IMR-90 (cell line): ENCODE results near the gene BMERB1. TPM values are rescaled to one million over a fixed set of nuclear protein-coding genes. Genes with fewer than 3 reads are reported as not detected.

Experiments
- ATAC-seq: fragments of 200-7000 bp; cut with Tn5 transposase; 2 replicates; pipeline ENCODE4 v1.9.1; 2020; ENCODE audit warnings: low read depth, mild to moderate bottlenecking, moderate library complexity
- BruUV-seq: library from RNA; stranded (reverse); fragments of 400-500 nt; replicated peaks from 2 replicates; lab custom pipeline; 2021; lab: Mats Ljungman, UMichigan
- CTCF ChIA-PET: fragments of 300-600 bp; formaldehyde crosslinking; extraction: SDS; loops from one replicate; lab custom pipeline; 2021; ENCODE audit warnings: antibody characterized with exemption; lab: Yijun Ruan, JAX
- POLR2A ChIA-PET: fragments of 300-600 bp; sonication (Branson Sonifier 250); formaldehyde crosslinking; loops from one replicate; lab custom pipeline; 2022; ENCODE audit warnings: antibody characterized with exemption; ENCODE audit not compliant: unreplicated experiment; lab: Charles Lee
- DNase-seq: peaks from one replicate; pipeline ENCODE4 v3.0.0; 2013
- H2AFZ ChIP-seq: replicated peaks from 2 replicates; pipeline ENCODE3; 2013; ENCODE audit warnings: low read length, mild to moderate bottlenecking; ENCODE audit not compliant: poor library complexity
- H2AK5ac ChIP-seq: 2 replicates; pipeline ENCODE4 v1.6.1; 2013; ENCODE audit warnings: low read depth, low read length, inconsistent platforms
- H2AK9ac ChIP-seq: replicated peaks from 2 replicates; pipeline ENCODE3; 2013; ENCODE audit warnings: mild to moderate bottlenecking, low read depth, low read length, moderate library complexity; ENCODE audit not compliant: poor library complexity
- H2BK120ac ChIP-seq: 2 replicates; pipeline ENCODE4 v1.6.1; 2013; ENCODE audit warnings: low read depth, low read length, inconsistent platforms
- H2BK15ac ChIP-seq: 3 replicates; pipeline ENCODE4 v1.6.1; 2013; ENCODE audit warnings: low read depth, low read length, inconsistent platforms
- H2BK20ac ChIP-seq: 2 replicates; pipeline ENCODE4 v1.6.1; 2013; ENCODE audit warnings: low read depth, mild to moderate bottlenecking, inconsistent platforms, low read length, moderate library complexity
- H2BK5ac ChIP-seq: 2 replicates; pipeline ENCODE4 v1.6.1; 2013; ENCODE audit warnings: mild to moderate bottlenecking, low read depth, low read length, inconsistent platforms; ENCODE audit not compliant: poor library complexity, severe bottlenecking
- H3K14ac ChIP-seq: replicated peaks from 2 replicates; pipeline ENCODE4 v1.6.1; 2013; ENCODE audit warnings: low read depth, low read length, inconsistent platforms
- H3K18ac ChIP-seq: 2 replicates; pipeline ENCODE4 v1.6.1; 2013; ENCODE audit warnings: low read depth, low read length, control low read depth
- H3K23ac ChIP-seq: 2 replicates; pipeline ENCODE4 v1.6.1; 2013; ENCODE audit warnings: low read depth, low read length, inconsistent platforms
- H3K27ac ChIP-seq: 2 replicates; pipeline ENCODE4 v1.5.1; 2013; ENCODE audit warnings: mild to moderate bottlenecking, control low read depth, low read length; ENCODE audit not compliant: insufficient read depth
- H3K27me3 ChIP-seq: 2 replicates; pipeline ENCODE4 v1.6.1; 2013; ENCODE audit warnings: low read length; ENCODE audit not compliant: control insufficient read depth, insufficient read depth
- H3K36me3 ChIP-seq: 2 replicates; pipeline ENCODE4 v1.6.1; 2013; ENCODE audit warnings: low read length, mixed read lengths; ENCODE audit not compliant: control insufficient read depth, insufficient read depth
- H3K4ac ChIP-seq: 2 replicates; pipeline ENCODE4 v1.6.1; 2013; ENCODE audit warnings: low read depth, low read length, inconsistent platforms
- H3K4me1 ChIP-seq: 2 replicates; pipeline ENCODE4 v1.6.1; 2013; ENCODE audit warnings: low read length, mixed read lengths; ENCODE audit not compliant: control insufficient read depth, insufficient read depth
- H3K4me2 ChIP-seq: 2 replicates; pipeline ENCODE4 v1.6.1; 2013; ENCODE audit warnings: low read depth, mild to moderate bottlenecking, control low read depth, low read length, moderate library complexity
- H3K4me3 ChIP-seq: 2 replicates; pipeline ENCODE4 v1.5.1; 2013; ENCODE audit warnings: low read depth, mild to moderate bottlenecking, control low read depth, low read length, moderate library complexity; ENCODE audit not compliant: insufficient read depth
- H3K56ac ChIP-seq: 2 replicates; pipeline ENCODE4 v1.6.1; 2013; ENCODE audit warnings: low read length, inconsistent platforms; ENCODE audit not compliant: insufficient read depth; ENCODE audit errors: extremely low read depth
- H3K79me1 ChIP-seq, 2 experiments: 2 replicates each; pipeline ENCODE4 v1.6.1; 2013; ENCODE audit warnings: low read length in 2 of 2, inconsistent platforms in 1 of 2, low read depth in 1 of 2
- H3K9ac ChIP-seq: 2 replicates; pipeline ENCODE4 v1.6.1; 2013; ENCODE audit warnings: low read depth, low read length, control low read depth
- H3K9me1 ChIP-seq: 2 replicates; pipeline ENCODE4 v1.6.1; 2013; ENCODE audit warnings: low read length, inconsistent platforms; ENCODE audit not compliant: insufficient read depth
- H3K9me3 ChIP-seq: 2 replicates; pipeline ENCODE4 v1.6.1; 2013; ENCODE audit warnings: low read length; ENCODE audit not compliant: control insufficient read depth, insufficient read depth
- H4K20me1 ChIP-seq: 2 replicates; pipeline ENCODE4 v1.6.1; 2013; ENCODE audit warnings: low read length, inconsistent platforms; ENCODE audit not compliant: insufficient read depth
- H4K5ac ChIP-seq: 2 replicates; pipeline ENCODE4 v1.6.1; 2013; ENCODE audit warnings: mild to moderate bottlenecking, low read depth, low read length, control low read depth
- H4K8ac ChIP-seq, 2 experiments: 2 replicates each; pipeline ENCODE4 v1.6.1; 2013; ENCODE audit warnings: low read depth in 2 of 2, low read length in 2 of 2, control low read depth in 1 of 2, inconsistent platforms in 1 of 2
- H4K91ac ChIP-seq: 2 replicates; pipeline ENCODE4 v1.6.1; 2013; ENCODE audit warnings: low read depth, low read length, inconsistent platforms; ENCODE audit not compliant: insufficient read depth
- BHLHE40 ChIP-seq: fragments of 150-350 bp; IDR thresholded peaks from 2 replicates; pipeline ENCODE4 v1.6.1; 2016; ENCODE audit warnings: mild to moderate bottlenecking, low read depth, low read length
- CEBPB ChIP-seq: IDR thresholded peaks from 2 replicates; pipeline ENCODE4 v1.6.1; 2012; ENCODE audit warnings: low read depth, low read length, improper control_type of control experiment
- CHD1 ChIP-seq: IDR thresholded peaks from 2 replicates; pipeline ENCODE4 v1.6.1; 2012; ENCODE audit warnings: low read depth, low read length, improper control_type of control experiment
- FOS ChIP-seq: fragments of 150-350 bp; IDR thresholded peaks from 2 replicates; pipeline ENCODE4 v1.6.1; 2016; ENCODE audit warnings: low read depth, low read length
- MAFK ChIP-seq: IDR thresholded peaks from 2 replicates; pipeline ENCODE4 v1.6.1; 2012; ENCODE audit warnings: low read depth, low read length, improper control_type of control experiment
- MAZ ChIP-seq: IDR thresholded peaks from 2 replicates; pipeline ENCODE4 v1.6.1; 2012; ENCODE audit warnings: low read depth, mild to moderate bottlenecking, low read length, improper control_type of control experiment, moderate library complexity, borderline replicate concordance
- MXI1 ChIP-seq: IDR thresholded peaks from 2 replicates; pipeline ENCODE4 v1.6.1; 2012; ENCODE audit warnings: low read depth, mild to moderate bottlenecking, low read length, moderate library complexity, borderline replicate concordance
- NFE2L2 ChIP-seq: fragments of 150-350 bp; IDR thresholded peaks from 2 replicates; pipeline ENCODE4 v1.6.1; 2016; ENCODE audit warnings: low read depth, mild to moderate bottlenecking, low read length
- POLR2A ChIP-seq: IDR thresholded peaks from 2 replicates; pipeline ENCODE4 v1.6.1; 2012; ENCODE audit warnings: mild to moderate bottlenecking, low read depth, low read length
- RAD21 ChIP-seq: IDR thresholded peaks from 2 replicates; pipeline ENCODE4 v1.6.1; 2012; ENCODE audit warnings: low read length, improper control_type of control experiment
- RCOR1 ChIP-seq: IDR thresholded peaks from 2 replicates; pipeline ENCODE4 v1.6.1; 2012; ENCODE audit warnings: mild to moderate bottlenecking, low read length, improper control_type of control experiment; ENCODE audit not compliant: insufficient replicate concordance
- RFX5 ChIP-seq: IDR thresholded peaks from 2 replicates; pipeline ENCODE4 v1.8.0; 2012; ENCODE audit warnings: low read depth, mild to moderate bottlenecking, low read length, moderate library complexity
- SMC3 ChIP-seq: fragments of 150-350 bp; IDR thresholded peaks from 2 replicates; pipeline ENCODE4 v1.6.1; 2016; ENCODE audit warnings: low read depth, mild to moderate bottlenecking, antibody characterized with exemption, low read length, moderate library complexity
- WGBS, 2 experiments: methylation state at CpG; one replicate each; pipeline versions ENCODE4 v1.1.5 to v1.1.7; 2013; ENCODE audit warnings: missing lambda C conversion rate in 2 of 2; ENCODE audit not compliant: insufficient read length in 1 of 2; ENCODE audit errors: extremely low coverage in 2 of 2; 5-methylcytosine and 5-hydroxymethylcytosine counted together
- dilution Hi-C: fragments of 300-500 bp; cut with HindIII; formaldehyde crosslinking; loops from one replicate; pipeline ENCODE4 v1.14.3; 2018; ENCODE audit warnings: low sequenced_read_pairs; ENCODE audit not compliant: unreplicated experiment
- in situ Hi-C: fragments of 300-500 bp; cut with MboI; formaldehyde crosslinking; loops from 3 replicates; pipeline ENCODE4 v1.14.3; 2019; ENCODE audit warnings: low sequenced_read_pairs, inconsistent platforms, mixed read lengths
- intact Hi-C: fragments of 100-400 bp; cut with micrococcal nuclease; formaldehyde crosslinking; loops from 2 replicates; pipeline ENCODE4 v1.10.0; 2022
- polyA plus RNA-seq, 3 experiments: library from polyadenylated mRNA; depleted of rRNA; stranded (reverse); fragments of >200 nt; gene quantifications; 2 replicates each; pipeline ENCODE4 v1.2.3, GENCODE V29; 2012; ENCODE audit warnings: low replicate concordance in 1 of 3
- total RNA-seq: library from RNA; depleted of rRNA; stranded (reverse); fragments of >200 nt; gene quantifications from 2 replicates; pipeline ENCODE4 v1.2.3, GENCODE V29; 2012
- TF ChIP-seq, protein P1 (sequence below): fragments of 150-350 bp; IDR thresholded peaks from 2 replicates; pipeline ENCODE4 v1.6.1; 2016; ENCODE audit warnings: low read depth, mild to moderate bottlenecking, low read length, moderate library complexity, borderline replicate concordance
- TF ChIP-seq, protein P2 (sequence below): fragments of 150-350 bp; IDR thresholded peaks from 2 replicates; pipeline ENCODE4 v1.6.1; 2017; ENCODE audit warnings: mild to moderate bottlenecking, antibody characterized with exemption, low read length, low read depth
- TF ChIP-seq, protein P3 (sequence below): conservative IDR thresholded peaks from 2 replicates; pipeline ENCODE4 v1.5.1; 2012; ENCODE audit warnings: mild to moderate bottlenecking, low read depth, low read length, improper control_type of control experiment

Gene BMERB1
- total and polyA plus RNA-seq, 2 of the 4 experiments (the other 2 are of a cell fraction): 22.6 to 32.9 TPM

DNA sequence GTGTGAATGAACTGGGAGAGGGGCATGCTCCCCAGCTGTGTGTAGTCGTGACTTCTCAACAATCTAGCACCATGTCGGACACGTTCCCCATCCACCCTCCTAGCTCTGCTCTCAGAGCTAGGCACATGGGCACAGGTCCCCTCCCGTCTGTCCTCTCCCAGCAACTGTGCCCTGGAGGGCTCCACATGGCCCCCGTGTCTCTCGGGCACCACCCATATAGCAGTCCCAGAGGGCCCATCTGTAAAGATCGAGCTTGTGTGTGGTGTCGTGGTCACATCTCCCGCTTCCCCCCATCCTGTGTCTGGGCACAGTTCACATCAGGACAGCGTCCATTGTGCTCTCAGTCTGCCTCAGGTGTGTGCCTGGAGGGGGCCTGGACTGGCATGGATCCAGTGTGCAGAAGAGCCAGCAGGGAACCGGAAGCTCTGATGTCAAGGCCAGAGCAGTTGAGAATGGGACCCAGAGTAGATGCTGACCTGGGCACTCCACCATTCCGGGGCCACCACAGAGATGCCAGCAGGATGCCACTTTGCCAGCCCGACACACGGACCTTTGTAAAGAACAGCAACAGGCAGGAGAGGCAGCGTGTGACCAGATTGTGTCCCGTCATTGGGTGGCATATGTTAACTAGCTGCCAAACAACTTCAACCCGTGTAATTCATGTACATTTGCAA is 152.9 kb downstream of the BMERB1 start:
- no peak overlapping the region; the same call in 2 of the 3 replicates for H2BK15ac ChIP-seq
- H3K18ac ChIP-seq: no peak overlapping the region
- TF ChIP-seq RCOR1: no peak
- TF ChIP-seq, protein P1, sequence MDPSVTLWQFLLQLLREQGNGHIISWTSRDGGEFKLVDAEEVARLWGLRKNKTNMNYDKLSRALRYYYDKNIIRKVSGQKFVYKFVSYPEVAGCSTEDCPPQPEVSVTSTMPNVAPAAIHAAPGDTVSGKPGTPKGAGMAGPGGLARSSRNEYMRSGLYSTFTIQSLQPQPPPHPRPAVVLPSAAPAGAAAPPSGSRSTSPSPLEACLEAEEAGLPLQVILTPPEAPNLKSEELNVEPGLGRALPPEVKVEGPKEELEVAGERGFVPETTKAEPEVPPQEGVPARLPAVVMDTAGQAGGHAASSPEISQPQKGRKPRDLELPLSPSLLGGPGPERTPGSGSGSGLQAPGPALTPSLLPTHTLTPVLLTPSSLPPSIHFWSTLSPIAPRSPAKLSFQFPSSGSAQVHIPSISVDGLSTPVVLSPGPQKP: no peak
- no peak for TF ChIP-seq SMC3
- TF ChIP-seq, protein P2, sequence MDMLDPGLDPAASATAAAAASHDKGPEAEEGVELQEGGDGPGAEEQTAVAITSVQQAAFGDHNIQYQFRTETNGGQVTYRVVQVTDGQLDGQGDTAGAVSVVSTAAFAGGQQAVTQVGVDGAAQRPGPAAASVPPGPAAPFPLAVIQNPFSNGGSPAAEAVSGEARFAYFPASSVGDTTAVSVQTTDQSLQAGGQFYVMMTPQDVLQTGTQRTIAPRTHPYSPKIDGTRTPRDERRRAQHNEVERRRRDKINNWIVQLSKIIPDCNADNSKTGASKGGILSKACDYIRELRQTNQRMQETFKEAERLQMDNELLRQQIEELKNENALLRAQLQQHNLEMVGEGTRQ: no peak
- no peak for TF ChIP-seq NFE2L2
- TF ChIP-seq CEBPB: no peak
- no peak for TF ChIP-seq CHD1
- no peak for TF ChIP-seq POLR2A
- TF ChIP-seq FOS: no peak
- TF ChIP-seq MAZ: no peak
- TF ChIP-seq, protein P3, sequence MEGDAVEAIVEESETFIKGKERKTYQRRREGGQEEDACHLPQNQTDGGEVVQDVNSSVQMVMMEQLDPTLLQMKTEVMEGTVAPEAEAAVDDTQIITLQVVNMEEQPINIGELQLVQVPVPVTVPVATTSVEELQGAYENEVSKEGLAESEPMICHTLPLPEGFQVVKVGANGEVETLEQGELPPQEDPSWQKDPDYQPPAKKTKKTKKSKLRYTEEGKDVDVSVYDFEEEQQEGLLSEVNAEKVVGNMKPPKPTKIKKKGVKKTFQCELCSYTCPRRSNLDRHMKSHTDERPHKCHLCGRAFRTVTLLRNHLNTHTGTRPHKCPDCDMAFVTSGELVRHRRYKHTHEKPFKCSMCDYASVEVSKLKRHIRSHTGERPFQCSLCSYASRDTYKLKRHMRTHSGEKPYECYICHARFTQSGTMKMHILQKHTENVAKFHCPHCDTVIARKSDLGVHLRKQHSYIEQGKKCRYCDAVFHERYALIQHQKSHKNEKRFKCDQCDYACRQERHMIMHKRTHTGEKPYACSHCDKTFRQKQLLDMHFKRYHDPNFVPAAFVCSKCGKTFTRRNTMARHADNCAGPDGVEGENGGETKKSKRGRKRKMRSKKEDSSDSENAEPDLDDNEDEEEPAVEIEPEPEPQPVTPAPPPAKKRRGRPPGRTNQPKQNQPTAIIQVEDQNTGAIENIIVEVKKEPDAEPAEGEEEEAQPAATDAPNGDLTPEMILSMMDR: no peak
- TF ChIP-seq RAD21: no peak
- TF ChIP-seq MAFK: no peak
- TF ChIP-seq MXI1: no peak
- TF ChIP-seq BHLHE40: no peak
- TF ChIP-seq RFX5: no peak
- 94% methylated on average over 4 of the region's 17 CpGs; no CpG with 5 or more reads in 1 of the 2 experiments for WGBS, 2 experiments
- H3K27me3 ChIP-seq: no peaks in the 10 kb centered on the region
- no peak overlapping the region for H4K8ac ChIP-seq
- H2AFZ ChIP-seq: no peak overlapping the region
- no peak overlapping the region for H4K5ac ChIP-seq
- ATAC-seq (no peak), DNase-seq (no peak)
- intact Hi-C loops: no loop called here
- H3K27ac ChIP-seq: no peak overlapping the region
- no peak overlapping the region for H3K23ac ChIP-seq
- no peak overlapping the region for H3K4me2 ChIP-seq
- H3K79me1 ChIP-seq: no peaks in the 10 kb centered on the region
- H3K4me3 ChIP-seq: no peak overlapping the region
- peaks cover 2% of the 10 kb centered on the region; the same call in 1 of the 2 replicates for H3K4me1 ChIP-seq
- no peaks in the 10 kb centered on the region for H3K9me1 ChIP-seq
- no peak overlapping the region for H2BK20ac ChIP-seq
- in situ Hi-C loops: no loop called here
- no peak overlapping the region for H3K4ac ChIP-seq
- dilution Hi-C loops: no loop called here
- H3K56ac ChIP-seq: no peak overlapping the region
- H3K36me3 ChIP-seq: peaks cover 37% of the 10 kb centered on the region
- no peak overlapping the region for H2BK120ac ChIP-seq
- POLR2A ChIA-PET: no interaction called here
- no peak overlapping the region for H3K9ac ChIP-seq
- CTCF ChIA-PET: no interaction called here
- H4K91ac ChIP-seq: no peak overlapping the region
- H2AK5ac ChIP-seq: peak overlapping the region; percentile 35; the same call in 1 of the 2 replicates
- no peak overlapping the region for H3K14ac ChIP-seq
- no TSS peak for BruUV-seq
- H2BK5ac ChIP-seq: no peak overlapping the region
- H2AK9ac ChIP-seq: no peak overlapping the region
- H3K9me3 ChIP-seq: peaks cover 27% of the 10 kb centered on the region
- H4K20me1 ChIP-seq: no peaks in the 10 kb centered on the region
